Measurements from ENCODE around the gene KTN1. TPM values are rescaled to one million over a fixed set of nuclear protein-coding genes. Genes with fewer than 3 reads are reported as not detected.
A peak's percentile ranks its signal among the peaks of the same experiment; 100 is the strongest.

Gene KTN1
- total RNA-seq, 3 donors from 2014 or later: 94.1 to 112 (median 103) TPM

- peaks cover 17% of the 10 kb centered on the region for H3K36me3 Mint-ChIP-seq (ENCODE audit: insufficient read depth)
- peaks cover 9% of the 10 kb centered on the region for H3K9me3 Mint-ChIP-seq
- H3K4me3 Mint-ChIP-seq: no peak overlapping the region
- H3K27me3 Mint-ChIP-seq (ENCODE audit: low read depth): no peaks in the 10 kb centered on the region
- no peaks in the 10 kb centered on the region for H3K4me1 Mint-ChIP-seq (ENCODE audit: low read depth)
- ATAC-seq (no peak), DNase-seq (no peak)
Measured at GRCh38 chr14:55697414-55697861, 117.4 kb downstream of the KTN1 start.

GRCh38 chr14:55698051-55698450 lies 118.0 kb downstream of the KTN1 start:
- Mint-ChIP-seq H3K27me3 (ENCODE audit: low read depth) (no peaks in the 10 kb centered on the region), H3K4me1 (ENCODE audit: low read depth) (no peaks in the 10 kb centered on the region), H3K36me3 (ENCODE audit: insufficient read depth) (peaks cover 17% of the 10 kb centered on the region), H3K9me3 (peaks cover 9% of the 10 kb centered on the region), H3K4me3 (no peak overlapping the region)
- DNase-seq (no peak), ATAC-seq (no peak)

DNA sequence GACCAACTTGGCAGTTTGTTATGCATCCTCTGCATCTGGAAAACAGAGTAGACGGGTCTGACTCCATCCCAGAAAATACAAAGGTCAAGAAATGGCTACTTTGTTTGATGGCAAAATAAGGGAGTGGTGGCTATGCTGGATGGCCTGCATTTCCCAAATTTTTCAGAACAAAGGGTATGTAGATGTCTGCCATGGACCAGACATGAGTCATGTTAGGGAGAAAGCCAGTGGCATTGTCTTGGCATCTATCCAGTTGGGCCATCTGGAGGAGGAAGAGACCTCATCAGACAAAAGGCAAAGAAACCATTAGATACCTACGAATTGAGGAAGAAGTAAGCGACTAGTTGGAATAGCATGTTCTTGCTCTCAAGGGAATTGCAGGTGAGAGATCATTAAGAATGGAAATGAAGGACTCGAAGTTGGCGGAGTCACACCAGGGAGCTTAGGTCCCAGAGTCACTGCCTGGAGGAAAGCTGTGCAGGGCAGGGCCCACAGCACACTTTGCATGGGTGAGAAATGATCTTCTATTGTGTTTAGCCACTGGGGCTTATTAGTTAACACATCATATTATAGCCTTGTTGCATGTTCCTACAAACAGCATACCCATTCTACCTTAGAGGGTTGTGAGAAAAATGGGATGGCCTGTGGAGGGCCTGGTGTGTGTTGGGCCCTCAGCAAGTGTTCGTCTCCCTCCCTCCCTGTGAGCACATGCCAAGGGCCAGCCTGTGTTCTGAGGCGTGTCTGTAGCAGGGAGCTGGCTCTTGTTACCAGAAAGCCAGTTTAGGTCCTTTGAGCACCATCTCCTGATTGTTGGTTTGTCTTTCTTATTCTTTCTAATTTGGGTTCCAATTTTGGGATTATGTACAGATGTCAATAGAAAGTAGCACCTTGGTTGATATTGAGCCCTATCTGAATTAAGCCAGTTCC lies 119.4 kb downstream of the KTN1 start:
- DNase-seq (no peak), ATAC-seq (no peak)
- Mint-ChIP-seq H3K4me1 (ENCODE audit: low read depth) (no peaks in the 10 kb centered on the region), H3K27me3 (ENCODE audit: low read depth) (no peaks in the 10 kb centered on the region), H3K9me3 (peaks cover 9% of the 10 kb centered on the region), H3K4me3 (no peak overlapping the region), H3K36me3 (ENCODE audit: insufficient read depth) (peaks cover 16% of the 10 kb centered on the region)

DNA sequence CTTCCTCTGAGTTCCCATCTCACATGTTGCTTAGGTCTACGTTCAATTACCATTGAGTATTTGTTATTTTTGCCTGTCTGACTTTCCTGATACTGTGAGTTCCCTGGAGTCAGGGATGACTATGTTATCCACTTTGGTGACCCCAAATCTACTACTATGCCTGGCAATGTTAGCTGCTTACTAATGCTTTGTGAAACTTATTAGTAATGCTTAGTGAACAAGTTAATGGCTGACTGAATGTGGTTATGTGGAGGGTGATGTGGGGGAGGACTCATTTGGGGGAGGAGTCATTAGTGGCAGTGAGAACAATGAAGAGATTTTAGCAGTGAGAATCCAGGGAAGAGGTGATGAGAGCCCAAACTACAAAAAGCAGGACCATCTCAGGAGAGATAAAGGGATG lies 121.6 kb downstream of the KTN1 start:
- ATAC-seq: peak; percentile 41 to 48
- peaks cover 15% of the 10 kb centered on the region for H3K36me3 Mint-ChIP-seq (ENCODE audit: insufficient read depth)
- H3K9me3 Mint-ChIP-seq: peaks cover 9% of the 10 kb centered on the region
- H3K27me3 Mint-ChIP-seq (ENCODE audit: low read depth): no peaks in the 10 kb centered on the region
- H3K4me1 Mint-ChIP-seq (ENCODE audit: low read depth): no peaks in the 10 kb centered on the region
- no peak overlapping the region for H3K4me3 Mint-ChIP-seq
- no peak for DNase-seq

- peaks cover 15% of the 10 kb centered on the region for H3K36me3 Mint-ChIP-seq (ENCODE audit: insufficient read depth)
- H3K4me1 Mint-ChIP-seq (ENCODE audit: low read depth): no peaks in the 10 kb centered on the region
- no peak overlapping the region for H3K4me3 Mint-ChIP-seq
- H3K27me3 Mint-ChIP-seq (ENCODE audit: low read depth): no peaks in the 10 kb centered on the region
- H3K9me3 Mint-ChIP-seq: peaks cover 9% of the 10 kb centered on the region
- DNase-seq: no peak
- no peak for ATAC-seq
Measured at GRCh38 chr14:55702511-55702910, 122.5 kb downstream of the KTN1 start.

DNA sequence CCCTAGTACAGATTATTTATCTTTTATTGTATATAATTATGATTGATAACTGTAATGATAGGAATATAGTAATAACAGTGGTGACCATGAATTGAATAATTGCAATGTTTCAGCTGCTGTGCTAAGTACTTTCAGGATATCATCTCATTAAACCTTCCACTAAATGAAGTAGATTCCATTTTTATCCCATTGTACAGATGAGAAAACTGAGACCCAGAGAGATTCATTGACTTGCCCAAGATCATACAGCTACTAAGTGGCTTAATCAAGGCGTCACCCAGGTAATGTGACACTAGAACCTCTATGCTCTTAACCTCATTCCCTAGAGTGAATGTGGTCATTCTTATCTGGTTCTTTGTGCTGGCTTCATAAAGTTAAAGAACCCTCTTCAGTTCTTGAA lies 124.6 kb downstream of the KTN1 start:
- no peaks in the 10 kb centered on the region for H3K27me3 Mint-ChIP-seq (ENCODE audit: low read depth)
- no peaks in the 10 kb centered on the region for H3K4me1 Mint-ChIP-seq (ENCODE audit: low read depth)
- H3K9me3 Mint-ChIP-seq: peaks cover 9% of the 10 kb centered on the region
- DNase-seq: no peak
- H3K4me3 Mint-ChIP-seq: no peak overlapping the region
- no peak for ATAC-seq
- peaks cover 12% of the 10 kb centered on the region for H3K36me3 Mint-ChIP-seq (ENCODE audit: insufficient read depth)

DNA sequence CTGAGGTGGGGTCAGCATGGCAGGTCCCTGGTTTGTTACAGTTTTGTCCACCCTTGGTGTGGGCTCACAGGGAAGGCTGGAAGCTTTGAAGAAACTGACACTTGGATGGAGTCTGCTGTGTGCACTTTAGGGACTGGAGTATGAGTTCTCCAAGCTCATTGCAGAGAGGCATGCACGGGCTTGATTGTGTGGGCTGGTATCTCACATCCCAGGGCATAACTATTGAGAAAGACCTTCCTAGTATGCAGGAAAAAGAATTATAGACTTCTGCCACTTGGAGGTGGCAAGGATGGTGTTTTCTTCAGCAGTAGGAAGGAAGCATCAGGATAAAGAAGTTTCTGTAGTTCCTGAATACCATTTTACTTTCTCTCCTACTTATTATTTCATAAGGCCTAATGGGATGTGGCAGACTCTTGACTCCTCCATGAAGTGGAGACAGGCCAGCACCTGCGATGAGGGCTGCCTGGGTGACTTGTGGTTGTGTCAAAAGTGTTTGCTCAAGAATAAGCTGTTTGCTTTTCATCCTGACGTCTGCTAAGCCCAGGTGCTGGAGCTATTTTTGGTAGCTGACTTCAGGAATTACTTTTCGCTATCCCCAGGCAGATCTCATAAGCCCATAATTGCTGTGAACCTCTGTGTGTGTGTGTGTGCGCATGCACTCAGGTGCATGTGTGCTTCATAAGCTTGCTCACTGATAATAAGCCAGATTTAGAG lies 125.8 kb downstream of the KTN1 start:
- no peak for DNase-seq
- H3K36me3 Mint-ChIP-seq (ENCODE audit: insufficient read depth): peaks cover 10% of the 10 kb centered on the region
- H3K9me3 Mint-ChIP-seq: peaks cover 8% of the 10 kb centered on the region
- ATAC-seq: no peak
- H3K27me3 Mint-ChIP-seq (ENCODE audit: low read depth): no peaks in the 10 kb centered on the region
- H3K4me3 Mint-ChIP-seq: no peak overlapping the region
- H3K4me1 Mint-ChIP-seq (ENCODE audit: low read depth): no peaks in the 10 kb centered on the region

DNA sequence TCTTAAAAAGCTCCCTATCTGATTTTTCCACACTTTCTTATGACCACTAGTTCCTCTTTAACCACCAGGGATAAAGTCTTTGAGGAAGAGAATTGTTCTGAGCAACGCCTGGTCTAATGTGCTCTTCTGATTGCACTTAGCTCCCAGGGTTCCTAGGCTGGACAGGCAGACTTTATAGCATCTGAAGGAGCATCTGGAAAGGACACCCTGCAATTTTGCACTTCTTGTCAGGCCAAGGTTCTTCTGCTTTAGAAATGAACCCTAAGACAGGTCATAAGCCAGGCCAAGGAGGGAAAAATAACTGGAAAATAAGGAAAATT lies 126.3 kb downstream of the KTN1 start:
- peaks cover 2% of the 10 kb centered on the region for H3K9me3 Mint-ChIP-seq
- no peaks in the 10 kb centered on the region for H3K27me3 Mint-ChIP-seq (ENCODE audit: low read depth)
- H3K4me3 Mint-ChIP-seq: no peak overlapping the region
- H3K36me3 Mint-ChIP-seq (ENCODE audit: insufficient read depth): peaks cover 6% of the 10 kb centered on the region
- ATAC-seq: no peak
- no peak for DNase-seq
- H3K4me1 Mint-ChIP-seq (ENCODE audit: low read depth): no peaks in the 10 kb centered on the region

GRCh38 chr14:55706893-55707292 lies 126.9 kb downstream of the KTN1 start:
- no peak for DNase-seq
- no peak for ATAC-seq
- no peak overlapping the region for H3K4me3 Mint-ChIP-seq
- no peaks in the 10 kb centered on the region for H3K27me3 Mint-ChIP-seq (ENCODE audit: low read depth)
- H3K36me3 Mint-ChIP-seq (ENCODE audit: insufficient read depth): peaks cover 4% of the 10 kb centered on the region
- H3K9me3 Mint-ChIP-seq: no peaks in the 10 kb centered on the region
- H3K4me1 Mint-ChIP-seq (ENCODE audit: low read depth): no peaks in the 10 kb centered on the region

DNA sequence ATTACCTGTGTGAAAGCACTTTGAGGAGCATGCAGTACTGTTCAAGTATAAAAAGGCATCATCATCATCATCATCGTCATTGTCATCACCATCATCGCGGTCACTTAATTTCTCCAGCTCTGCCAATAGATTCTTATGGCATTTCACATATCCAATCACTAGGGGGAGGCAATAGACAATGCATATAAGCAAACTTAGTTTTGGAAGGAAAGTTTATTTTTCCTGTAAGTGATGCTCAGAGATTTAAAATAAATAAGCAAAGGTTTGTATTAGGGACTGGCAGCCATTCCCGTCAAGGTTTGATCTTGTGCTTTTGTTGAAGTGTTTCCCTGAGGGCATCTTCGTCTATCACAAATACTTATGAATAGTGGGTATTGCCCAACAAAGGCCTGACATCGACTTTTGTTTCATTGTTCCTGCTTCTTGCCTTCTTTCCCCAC lies 127.4 kb downstream of the KTN1 start:
- Mint-ChIP-seq H3K4me1 (ENCODE audit: low read depth) (no peaks in the 10 kb centered on the region), H3K9me3 (no peaks in the 10 kb centered on the region), H3K4me3 (no peak overlapping the region), H3K27me3 (ENCODE audit: low read depth) (no peaks in the 10 kb centered on the region), H3K36me3 (ENCODE audit: insufficient read depth) (no peaks in the 10 kb centered on the region)
- DNase-seq: no peak
- ATAC-seq: no peak

- DNase-seq (no peak), ATAC-seq (no peak)
- H3K4me3 Mint-ChIP-seq: no peak overlapping the region
- H3K9me3 Mint-ChIP-seq: no peaks in the 10 kb centered on the region
- H3K27me3 Mint-ChIP-seq (ENCODE audit: low read depth): no peaks in the 10 kb centered on the region
- no peaks in the 10 kb centered on the region for H3K4me1 Mint-ChIP-seq (ENCODE audit: low read depth)
- H3K36me3 Mint-ChIP-seq (ENCODE audit: insufficient read depth): no peaks in the 10 kb centered on the region
Measured at GRCh38 chr14:55710506-55711041, 130.6 kb downstream of the KTN1 start.

DNA sequence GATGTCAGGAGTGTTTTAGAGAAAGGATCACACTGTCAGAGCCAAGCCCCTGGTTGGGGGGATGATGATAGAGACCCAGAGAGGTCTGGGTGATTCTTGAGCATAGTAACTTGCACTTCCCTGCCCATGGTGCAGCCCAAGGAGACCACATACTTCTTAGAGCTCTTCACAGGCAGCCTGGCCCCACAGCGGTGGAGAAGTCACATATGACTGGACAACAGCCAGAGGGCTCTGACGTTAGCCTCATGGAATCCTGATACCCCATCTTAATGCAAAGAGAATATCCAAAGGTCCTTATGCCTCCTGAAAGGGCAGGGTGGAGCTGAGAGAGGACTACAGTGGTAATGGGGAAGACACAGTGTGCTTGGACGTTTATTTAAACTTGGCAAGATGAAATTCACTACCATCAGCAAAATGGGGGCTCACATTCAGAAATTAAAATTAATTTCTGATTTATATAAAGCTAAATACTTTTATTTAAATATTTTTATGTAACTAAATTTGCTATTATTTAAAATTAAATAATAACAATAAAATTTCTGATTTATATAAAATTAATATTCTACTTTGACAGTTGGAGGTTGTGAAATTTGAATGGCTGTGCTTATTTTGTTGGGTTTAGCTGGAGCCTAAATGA lies 131.3 kb downstream of the KTN1 start:
- no peaks in the 10 kb centered on the region for H3K27me3 Mint-ChIP-seq (ENCODE audit: low read depth)
- no peak for DNase-seq
- no peak overlapping the region for H3K4me3 Mint-ChIP-seq
- H3K4me1 Mint-ChIP-seq (ENCODE audit: low read depth): no peaks in the 10 kb centered on the region
- no peaks in the 10 kb centered on the region for H3K9me3 Mint-ChIP-seq
- ATAC-seq: no peak
- H3K36me3 Mint-ChIP-seq (ENCODE audit: insufficient read depth): no peaks in the 10 kb centered on the region

DNA sequence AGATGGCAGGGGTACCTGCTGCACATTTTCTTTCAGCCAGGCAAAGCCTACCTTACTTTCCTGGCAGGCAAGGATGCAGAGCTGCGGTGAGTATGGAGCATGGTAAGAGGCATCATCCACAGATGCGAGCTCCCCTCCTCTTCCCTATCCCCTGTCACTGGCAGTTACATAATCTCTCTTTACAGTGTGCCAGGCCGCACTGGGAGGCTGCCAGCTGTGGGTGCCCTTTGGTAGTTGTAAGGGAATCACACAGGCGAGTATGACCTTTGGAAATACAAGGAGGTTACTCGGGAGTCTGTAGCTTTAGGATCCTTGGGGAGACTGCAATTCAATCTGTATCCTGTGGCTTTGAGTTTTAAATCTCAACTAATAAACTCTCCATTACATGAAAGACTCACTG lies 132.5 kb downstream of the KTN1 start:
- DNase-seq (no peak), ATAC-seq (no peak)
- Mint-ChIP-seq H3K27me3 (ENCODE audit: low read depth) (no peaks in the 10 kb centered on the region), H3K36me3 (ENCODE audit: insufficient read depth) (no peaks in the 10 kb centered on the region), H3K9me3 (no peaks in the 10 kb centered on the region), H3K4me3 (no peak overlapping the region), H3K4me1 (ENCODE audit: low read depth) (no peaks in the 10 kb centered on the region)

- DNase-seq (no peak), ATAC-seq (no peak)
- Mint-ChIP-seq H3K27me3 (ENCODE audit: low read depth) (no peaks in the 10 kb centered on the region), H3K9me3 (no peaks in the 10 kb centered on the region), H3K36me3 (ENCODE audit: insufficient read depth) (no peaks in the 10 kb centered on the region), H3K4me1 (ENCODE audit: low read depth) (no peaks in the 10 kb centered on the region), H3K4me3 (no peak overlapping the region)
Measured at GRCh38 chr14:55713486-55713885, 133.5 kb downstream of the KTN1 start.

All from activated T-cell treated with anti-CD3 and anti-CD28 coated beads, Interleukin-2, amount 50 U/mL, for 4 hours (primary cell).